OCI-LY7 (cell line): ENCODE measurements around the gene KLHL7. TPM values are rescaled to one million over a fixed set of nuclear protein-coding genes. Genes with fewer than 3 reads are reported as not detected.
A peak's percentile ranks its signal among the peaks of the same experiment; 100 is the strongest.

Experiments used
- BruUV-seq: library from RNA; stranded (reverse); fragments of 400-500 nt; replicated peaks from 2 replicates; lab custom pipeline; 2021; lab: Mats Ljungman, UMichigan
- CTCF ChIA-PET: fragments of 300-600 bp; sonication (Branson Sonifier 250); formaldehyde crosslinking; loops from one replicate; lab custom pipeline; 2022; ENCODE audit warnings: antibody characterized with exemption; ENCODE audit not compliant: unreplicated experiment; lab: Charles Lee
- POLR2A ChIA-PET: fragments of 300-600 bp; sonication (Branson Sonifier 250); formaldehyde crosslinking; loops from one replicate; lab custom pipeline; 2022; ENCODE audit warnings: antibody characterized with exemption; lab: Charles Lee
- DNase-seq: peaks from one replicate; pipeline ENCODE4 v3.0.0-alpha.2; 2015; ENCODE audit warnings: low spot score
- H2AFZ ChIP-seq: fragments of 200-600 bp; sonication (generic), shearing (Covaris generic); 2 replicates; pipeline ENCODE4 v1.6.1; 2014; ENCODE audit warnings: mild to moderate bottlenecking, antibody characterized with exemption, low read length, moderate library complexity
- H3K27ac ChIP-seq: fragments of 200-600 bp; sonication (generic); 2 replicates; pipeline ENCODE4 v1.5.1; 2014; ENCODE audit warnings: mixed run types, low read depth, mild to moderate bottlenecking, moderate library complexity, low read length, inconsistent platforms; ENCODE audit not compliant: poor library complexity, severe bottlenecking
- H3K36me3 ChIP-seq: fragments of 200-600 bp; sonication (generic); 2 replicates; pipeline ENCODE4 v1.6.1; 2014; ENCODE audit warnings: mild to moderate bottlenecking, antibody characterized with exemption, low read length, moderate library complexity, mixed read lengths; ENCODE audit not compliant: insufficient read depth
- H3K4me1 ChIP-seq: fragments of 200-600 bp; sonication (generic); 2 replicates; pipeline ENCODE4 v1.5.1; 2014; ENCODE audit warnings: mild to moderate bottlenecking, low read length; ENCODE audit not compliant: insufficient read depth, poor library complexity, severe bottlenecking
- H3K4me2 ChIP-seq: fragments of 200-600 bp; sonication (generic); 2 replicates; pipeline ENCODE4 v1.6.1; 2014; ENCODE audit warnings: mild to moderate bottlenecking, low read length
- H3K4me3 ChIP-seq: fragments of 200-600 bp; sonication (generic); 2 replicates; pipeline ENCODE4 v1.5.1; 2014; ENCODE audit warnings: mild to moderate bottlenecking, low read depth, low read length; ENCODE audit not compliant: poor library complexity, severe bottlenecking
- H3K79me2 ChIP-seq: fragments of 200-600 bp; sonication (generic); 2 replicates; pipeline ENCODE4 v1.6.1; 2016; ENCODE audit warnings: low read depth, mild to moderate bottlenecking, low read length, moderate library complexity, mixed read lengths; ENCODE audit not compliant: insufficient read depth
- H3K9me2 ChIP-seq: fragments of 200-600 bp; sonication (generic); 2 replicates; pipeline ENCODE4 v1.6.1; 2016; ENCODE audit warnings: mild to moderate bottlenecking, low read length, mixed read lengths; ENCODE audit not compliant: insufficient read depth
- H3K9me3 ChIP-seq: fragments of 200-600 bp; sonication (generic); 2 replicates; pipeline ENCODE4 v1.6.1; 2014; ENCODE audit warnings: mild to moderate bottlenecking, mixed run types, low read length, mixed read lengths
- H4K20me1 ChIP-seq: fragments of 200-600 bp; sonication (generic); 2 replicates; pipeline ENCODE4 v1.6.1; 2014; ENCODE audit warnings: mild to moderate bottlenecking, antibody characterized with exemption, low read length, moderate library complexity, mixed read lengths; ENCODE audit not compliant: insufficient read depth
- EZH2phosphoT487 ChIP-seq: fragments of 200-600 bp; sonication (generic); IDR thresholded peaks from 2 replicates; pipeline ENCODE4 v1.6.1; 2018; ENCODE audit warnings: low read depth, borderline replicate concordance, mild to moderate bottlenecking, mixed run types, antibody characterized with exemption, low read length, moderate library complexity, mixed read lengths
- intact Hi-C: fragments of 100-400 bp; cut with micrococcal nuclease; formaldehyde crosslinking; loops from one replicate; pipeline ENCODE4 v1.10.0; 2022; ENCODE audit not compliant: unreplicated experiment
- total RNA-seq, 2 experiments: library from RNA; depleted of rRNA in 1 of 2; stranded (reverse); fragments of >200 nt in 1 of 2; shearing (Covaris generic) in 1 of 2; gene quantifications; 2 replicates each; pipeline ENCODE4 v1.2.3, GENCODE V29; 2014 to 2022
- TF ChIP-seq, protein P1 (sequence below): fragments of 200-600 bp; sonication (generic); conservative IDR thresholded peaks from 2 replicates; pipeline ENCODE4 v1.5.1; 2014; ENCODE audit warnings: mild to moderate bottlenecking, antibody characterized with exemption, low read length, moderate library complexity, mixed read lengths

Gene KLHL7
- total RNA-seq, 2 experiments from 2014 or later: 24.4 to 30.2 TPM

DNA sequence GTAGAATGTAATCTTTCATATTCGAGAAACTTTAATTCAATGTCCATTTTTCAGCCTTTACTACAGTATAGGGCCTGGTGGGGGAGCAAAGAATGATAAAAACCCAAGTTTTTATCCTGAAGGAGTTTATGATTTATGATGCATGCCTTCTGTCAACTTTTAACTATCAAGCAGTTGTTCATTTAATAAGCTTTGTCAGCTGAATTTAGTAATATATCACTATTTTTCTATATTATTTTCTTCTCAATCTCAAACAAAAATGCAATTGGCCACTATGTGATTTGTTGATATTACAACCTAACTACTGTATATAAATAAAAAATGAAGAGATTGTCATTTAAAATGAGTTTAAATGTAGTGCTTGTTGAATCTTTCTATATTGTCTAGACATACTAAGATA lies 78.7 kb downstream of the KLHL7 start:
- TF ChIP-seq EZH2phosphoT487: no peak
- TF ChIP-seq, protein P1, sequence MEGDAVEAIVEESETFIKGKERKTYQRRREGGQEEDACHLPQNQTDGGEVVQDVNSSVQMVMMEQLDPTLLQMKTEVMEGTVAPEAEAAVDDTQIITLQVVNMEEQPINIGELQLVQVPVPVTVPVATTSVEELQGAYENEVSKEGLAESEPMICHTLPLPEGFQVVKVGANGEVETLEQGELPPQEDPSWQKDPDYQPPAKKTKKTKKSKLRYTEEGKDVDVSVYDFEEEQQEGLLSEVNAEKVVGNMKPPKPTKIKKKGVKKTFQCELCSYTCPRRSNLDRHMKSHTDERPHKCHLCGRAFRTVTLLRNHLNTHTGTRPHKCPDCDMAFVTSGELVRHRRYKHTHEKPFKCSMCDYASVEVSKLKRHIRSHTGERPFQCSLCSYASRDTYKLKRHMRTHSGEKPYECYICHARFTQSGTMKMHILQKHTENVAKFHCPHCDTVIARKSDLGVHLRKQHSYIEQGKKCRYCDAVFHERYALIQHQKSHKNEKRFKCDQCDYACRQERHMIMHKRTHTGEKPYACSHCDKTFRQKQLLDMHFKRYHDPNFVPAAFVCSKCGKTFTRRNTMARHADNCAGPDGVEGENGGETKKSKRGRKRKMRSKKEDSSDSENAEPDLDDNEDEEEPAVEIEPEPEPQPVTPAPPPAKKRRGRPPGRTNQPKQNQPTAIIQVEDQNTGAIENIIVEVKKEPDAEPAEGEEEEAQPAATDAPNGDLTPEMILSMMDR: no peak
- no peak for DNase-seq
- ChIA-PET CTCF (no interaction called here), POLR2A (interaction anchor here (0.6 to 1.5 kb wide), 4 partner anchors 20 to 276 kb away, joined by 3 to 5 read pairs (median 3); partner anchors contain the start of gene KLHL7)
- intact Hi-C loops: loop anchor here (5.0 to 10.0 kb wide), 3 partner anchors 183 to 1759 kb away; partner anchors contain the start of genes SP4 and TRA2A
- H2AFZ ChIP-seq: no peak overlapping the region
- H3K9me2 ChIP-seq: no peaks in the 10 kb centered on the region
- peaks cover 18% of the 10 kb centered on the region for H4K20me1 ChIP-seq
- peak overlapping the region; percentile 84 for H3K4me3 ChIP-seq
- peak overlapping the region; percentile 95 for H3K4me2 ChIP-seq
- H3K36me3 ChIP-seq: peaks cover 61% of the 10 kb centered on the region
- peaks cover 22% of the 10 kb centered on the region for H3K4me1 ChIP-seq
- H3K27ac ChIP-seq: peak overlapping the region; percentile 76
- no peaks in the 10 kb centered on the region for H3K9me3 ChIP-seq
- BruUV-seq: no TSS peak
- peaks cover 80% of the 10 kb centered on the region for H3K79me2 ChIP-seq

DNA sequence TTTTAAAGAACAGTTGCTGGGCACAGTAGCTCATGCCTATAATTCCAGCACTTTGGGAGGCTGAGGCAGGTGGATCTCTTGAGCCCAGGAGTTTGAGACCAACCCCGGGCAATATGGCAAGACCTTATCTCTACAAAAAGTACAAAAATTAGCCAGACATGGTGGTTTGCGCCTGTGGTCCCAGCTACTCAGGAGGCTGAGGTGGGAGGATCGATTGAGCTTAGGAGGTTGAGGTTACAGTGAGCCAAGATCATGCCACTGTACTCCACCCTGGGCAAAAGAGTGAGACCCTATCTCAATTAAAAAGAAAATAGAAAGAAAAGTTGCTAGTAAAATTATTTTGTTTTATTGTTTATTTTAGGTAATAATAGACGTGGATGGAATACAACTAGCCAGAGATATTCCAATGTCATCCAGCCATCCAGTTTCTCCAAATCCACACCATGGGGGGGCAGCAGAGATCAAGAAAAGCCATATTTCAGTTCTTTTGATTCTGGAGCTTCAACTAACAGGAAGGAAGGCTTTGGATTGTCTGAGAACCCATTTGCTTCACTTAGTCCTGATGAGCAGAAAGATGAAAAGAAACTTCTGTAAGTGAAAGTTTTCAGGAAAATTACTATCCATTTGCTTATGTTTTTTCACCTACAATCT lies 79.2 kb downstream of the KLHL7 start:
- no peaks in the 10 kb centered on the region for H3K9me2 ChIP-seq
- H3K4me1 ChIP-seq: peaks cover 22% of the 10 kb centered on the region
- H3K4me3 ChIP-seq: peak overlapping the region; percentile 84
- H2AFZ ChIP-seq: no peak overlapping the region
- H3K79me2 ChIP-seq: peaks cover 84% of the 10 kb centered on the region
- ChIA-PET CTCF (no interaction called here), POLR2A (interaction anchor here (0.6 to 1.5 kb wide), 4 partner anchors 21 to 275 kb away, joined by 3 to 5 read pairs (median 3); partner anchors contain the start of gene KLHL7)
- peaks cover 66% of the 10 kb centered on the region for H3K36me3 ChIP-seq
- peaks cover 18% of the 10 kb centered on the region for H4K20me1 ChIP-seq
- H3K27ac ChIP-seq: no peak overlapping the region
- intact Hi-C loops: loop anchor here (5.0 to 10.0 kb wide), 3 partner anchors 182 to 1760 kb away; partner anchors contain the start of genes SP4 and TRA2A
- TF ChIP-seq, protein P1: peak; percentile 74
- TF ChIP-seq EZH2phosphoT487: no peak
- BruUV-seq: no TSS peak
- peak; percentile 27 for DNase-seq
- peak overlapping the region; percentile 95 for H3K4me2 ChIP-seq
- H3K9me3 ChIP-seq: no peaks in the 10 kb centered on the region

DNA sequence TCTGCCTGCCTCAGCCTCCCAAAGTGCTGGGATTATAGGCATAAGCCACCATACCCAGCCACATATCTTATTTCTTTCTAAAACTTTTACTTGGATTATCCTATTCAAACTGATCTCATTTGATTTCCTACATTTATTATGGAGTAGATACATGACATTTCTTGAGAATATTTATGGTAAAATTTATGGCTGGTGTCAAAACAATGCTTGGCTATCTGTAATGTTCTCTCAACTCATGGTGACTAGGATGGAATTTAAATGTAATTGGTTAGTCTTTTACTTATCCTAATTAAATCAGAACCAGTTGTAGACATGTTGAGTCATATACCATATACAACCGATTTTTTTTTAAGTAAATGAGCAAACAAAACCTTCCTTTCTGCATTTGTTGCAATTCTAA lies 80.4 kb downstream of the KLHL7 start:
- POLR2A ChIA-PET: no interaction called here
- BruUV-seq: no TSS peak
- peaks cover 18% of the 10 kb centered on the region for H4K20me1 ChIP-seq

More for the DNA sequence above, 80.4 kb downstream of the KLHL7 start:
- TF ChIP-seq, protein P1: no peak
- H2AFZ ChIP-seq: no peak overlapping the region
- no peak overlapping the region for H3K4me2 ChIP-seq
- H3K27ac ChIP-seq: no peak overlapping the region
- CTCF ChIA-PET: no interaction called here
- no peaks in the 10 kb centered on the region for H3K9me2 ChIP-seq
- no peak overlapping the region for H3K4me3 ChIP-seq
- DNase-seq: no peak
- peaks cover 91% of the 10 kb centered on the region for H3K79me2 ChIP-seq
- intact Hi-C loops: loop anchor here (10.0 kb wide), 2 partner anchors 349 to 1761 kb away; partner anchors contain the start of genes SP4 and TRA2A
- H3K4me1 ChIP-seq: peaks cover 18% of the 10 kb centered on the region
- H3K9me3 ChIP-seq: no peaks in the 10 kb centered on the region
- H3K36me3 ChIP-seq: peaks cover 77% of the 10 kb centered on the region
